ENCODE measurements around the gene NPPA. TPM values are rescaled to one million over a fixed set of nuclear protein-coding genes. Genes with fewer than 3 reads are reported as not detected.

NPPA gene
- total and polyA plus RNA-seq, 10 of the 15 experiments (the other 5 are each of a cell fraction or from before 2014, with no cell fraction given) = 0.31 to 0.39 TPM; not detected in 8

GRCh38 chr1:11805422-11806306, 41.9 kb downstream of the NPPA start, which contains the start of the genes CLCN6 and MTHFR:
TSS of gene CLCN6 (plus strand) at chr1:11806191. CDS start at chr1:11806263, 72 bp downstream.
TSS of gene MTHFR (minus strand) at chr1:11805964. CDS start at chr1:11803116, 2,848 bp downstream.
- Histone ChIP-seq H2AFZ (ENCODE audit: control insufficient read depth, low read depth, low read length) (peak within 1 kb of the TSS; percentile 85), H3K4me3 (peak within 1 kb of the TSS; percentile 97), H3K4me2 (ENCODE audit: control insufficient read depth, insufficient read depth) (peak within 1 kb of the TSS; percentile 100), H3K27me3 (replicated peaks in 1 of 2; ENCODE audit: control insufficient read depth in 2 of 2, insufficient read depth in 2 of 2, low read length in 1 of 2) (no peaks in the 10 kb centered on the region), H3K9me3 (replicated peaks; ENCODE audit: control insufficient read depth, insufficient read depth, low read length) (no peaks in the 10 kb centered on the region), H3K36me3 (ENCODE audit: control insufficient read depth in 2 of 2, insufficient read depth in 2 of 2, low read length in 1 of 2) (peaks cover 0 to 9% of the 10 kb centered on the region in 2 experiments; a peak in 3 of 4 replicates), H3K79me2 (ENCODE audit: control insufficient read depth, insufficient read depth, low read length) (peaks cover 42% of the 10 kb centered on the region), H3K27ac (ENCODE audit: control insufficient read depth, insufficient read depth) (peak within 1 kb of the TSS; percentile 88), H3K9ac (ENCODE audit: control insufficient read depth, insufficient read depth, low read length) (peak within 1 kb of the TSS; percentile 91), H3K4me1 (ENCODE audit: control insufficient read depth, insufficient read depth, low read length) (peaks cover 11% of the 10 kb centered on the region), H4K20me1 (ENCODE audit: control insufficient read depth, insufficient read depth) (no peaks in the 10 kb centered on the region)
- ChIA-PET RAD21 (ENCODE audit: unreplicated experiment) (interaction anchor here (0.6 to 1.5 kb wide), 4 partner anchors 9 to 141 kb away, joined by 3 to 6 read pairs (median 3); no protein-coding TSS in a partner anchor), CTCF (interaction anchor here (0.7 to 2.5 kb wide), 7 partner anchors 8 to 176 kb away, joined by 3 to 14 read pairs (median 5); partner anchors contain the start of gene MFN2), SMC1A (ENCODE audit: uncharacterized antibody, unreplicated experiment) (interaction anchor here (0.9 to 1.8 kb wide), 5 partner anchors 9 to 102 kb away, joined by 3 to 8 read pairs (median 4); no protein-coding TSS in a partner anchor), POLR2A (interaction anchor here (0.6 to 2.5 kb wide), 8 partner anchors 9 to 124 kb away, joined by 3 to 28 read pairs (median 3); no protein-coding TSS in a partner anchor)
- BruUV-seq (replicated peaks) = no TSS peak
- FAIRE-seq = peak; percentile 99
- intact Hi-C loops (cut with micrococcal nuclease; ENCODE audit: unreplicated experiment) (no loop called here), in situ Hi-C loops (cut with MboI) (no loop called here)
- WGBS (ENCODE audit: insufficient coverage, insufficient replicate concordance, low lambda C conversion rate, missing lambda C conversion rate) = 2% methylated on average over 71 of the region's 72 CpGs
- peak; percentile 86 for ATAC-seq
- DNase-seq (ENCODE audit: low read depth, low spot score) = peak; percentile 97
- TF ChIP-seq ZBTB11 (CRISPR knock-in tag; IDR thresholded peaks at IDR 0.05) (0 out of 2 replicates have a peak, but pooled peaks have one; percentile 42), ZBTB4 (CRISPR knock-in tag; IDR thresholded peaks at IDR 0.05) (peak; percentile 73), ZZZ3 (IDR thresholded peaks at IDR 0.05; ENCODE audit: control insufficient read depth, insufficient read length, low read depth) (no peak), IKZF2 (IDR thresholded peaks at IDR 0.05) (peak in 1 of 2 experiments; percentile 25; a peak in 1 of 4 replicates), MTA3 (IDR thresholded peaks at IDR 0.05; ENCODE audit: borderline replicate concordance, low read length) (no peak), NR2F1 (conservative IDR thresholded peaks at IDR 0.05) (peak; percentile 70; the same call in 1 of the 2 replicates), FOS (IDR thresholded peaks at IDR 0.05; ENCODE audit: borderline replicate concordance, extremely low read depth, insufficient read length) (peak; percentile 90), TBL1XR1 (IDR thresholded peaks at IDR 0.05; ENCODE audit: low read depth, low read length) (peak; percentile 43; the same call in 1 of the 2 replicates), RAD51 (IDR thresholded peaks at IDR 0.05) (peak; percentile 100), POLR2A (IDR thresholded peaks at IDR 0.05; ENCODE audit: low read depth, low read length) (peak; percentile 89), SMARCA5 (IDR thresholded peaks at IDR 0.05) (peak; percentile 43; the same call in 1 of the 2 replicates), NKRF (conservative IDR thresholded peaks at IDR 0.05) (peak; percentile 59)

All from GM12878 (cell line).